RWPE1 (cell line): Measurements from ENCODE around the gene GDPD5.

Experiments used
- CTCF ChIA-PET: fragments of 350-600 bp; sonication (Branson Sonifier 250); formaldehyde crosslinking; extraction: SDS; loops from one replicate; lab custom pipeline; 2021; lab: Yijun Ruan, JAX
- POLR2A ChIA-PET: fragments of 400-600 bp; formaldehyde crosslinking; extraction: SDS; loops from one replicate; lab custom pipeline; 2020; ENCODE audit warnings: antibody characterized with exemption; ENCODE audit not compliant: low non-redundant PET; lab: Yijun Ruan, JAX
- DNase-seq: peaks from one replicate; pipeline ENCODE4 v3.0.0; 2012; ENCODE audit warnings: low spot score
- H3K27ac ChIP-seq: fragments of 450-650 bp; 2 replicates; pipeline ENCODE4 v1.5.1; 2017
- CTCF ChIP-seq: fragments of 450-650 bp; conservative IDR thresholded peaks from 2 replicates; pipeline ENCODE4 v1.5.1; 2017; ENCODE audit warnings: low read depth, mild to moderate bottlenecking

The GDPD5 gene

GRCh38 chr11:75482931-75483469, 42.7 kb downstream of the GDPD5 start:
- POLR2A ChIA-PET = no interaction called here
- no peak overlapping the region for H3K27ac ChIP-seq
- DNase-seq = no peak
- no peak for TF ChIP-seq CTCF
- CTCF ChIA-PET = interaction anchor here (1.1 kb wide), 1 partner anchor 31 kb away, joined by 3 read pairs; no protein-coding TSS in a partner anchor

GRCh38 chr11:75481922-75482606, 43.7 kb downstream of the GDPD5 start:
- ChIA-PET CTCF (no interaction called here), POLR2A (no interaction called here)
- TF ChIP-seq CTCF = no peak
- no peak for DNase-seq
- no peak overlapping the region for H3K27ac ChIP-seq

GRCh38 chr11:75481223-75481921, 44.4 kb downstream of the GDPD5 start:
- ChIA-PET POLR2A (no interaction called here), CTCF (interaction anchor here (0.7 kb wide), 1 partner anchor 152 kb away, joined by 4 read pairs; no protein-coding TSS in a partner anchor)
- DNase-seq = no peak

GRCh38 chr11:75480185-75481175, 45.3 kb downstream of the GDPD5 start:
- no peak for DNase-seq
- no peak overlapping the region for H3K27ac ChIP-seq
- TF ChIP-seq CTCF = no peak
- POLR2A ChIA-PET = no interaction called here
- CTCF ChIA-PET = interaction anchor here (0.7 kb wide), 1 partner anchor 151 kb away, joined by 4 read pairs; no protein-coding TSS in a partner anchor

More at GRCh38 chr11:75481223-75481921, 44.4 kb downstream of the GDPD5 start:
- no peak for TF ChIP-seq CTCF
- no peak overlapping the region for H3K27ac ChIP-seq

- CTCF ChIA-PET = no interaction called here
- no peak overlapping the region for H3K27ac ChIP-seq
- no peak for TF ChIP-seq CTCF
- POLR2A ChIA-PET = no interaction called here
- no peak for DNase-seq
Measured at GRCh38 chr11:75479597-75480145, 46.1 kb downstream of the GDPD5 start.
